CD4-positive, alpha-beta T cell treated with Interleukin-10 for 1 hour (primary cell): ENCODE data around the gene THUMPD2.
"Not testable (repeated sequence)": the region's sequence is repeated elsewhere in the genome, so short reads cannot be mapped to it uniquely, and the experiment has no call there.

Experiments
- DNase-seq: peaks from one replicate; pipeline ENCODE4 v3.0.0-alpha.2; 2020

Gene THUMPD2

GRCh38 chr2:39743269-39743776 lies 35.7 kb downstream of the THUMPD2 start:
- no peak for DNase-seq

DNA sequence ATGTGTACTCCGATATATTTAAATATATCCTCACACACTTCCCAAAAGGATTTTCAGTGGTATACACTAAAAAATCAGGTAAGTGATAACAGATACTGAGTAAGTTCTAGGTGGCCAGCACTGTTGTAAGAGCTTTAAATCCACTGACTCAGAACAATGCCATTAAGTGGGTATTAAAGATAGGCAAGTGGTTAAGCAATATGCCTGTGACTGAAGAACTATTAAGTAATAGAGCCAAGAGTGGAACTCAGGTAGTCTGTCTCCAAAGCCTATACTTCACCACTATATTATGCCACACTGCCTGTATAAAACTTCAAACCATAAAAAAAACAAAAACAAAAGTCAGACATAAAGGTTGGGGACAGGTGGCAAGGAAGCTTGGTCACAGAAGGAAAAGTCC lies 37.2 kb downstream of the THUMPD2 start:
- no peak for DNase-seq

DNA sequence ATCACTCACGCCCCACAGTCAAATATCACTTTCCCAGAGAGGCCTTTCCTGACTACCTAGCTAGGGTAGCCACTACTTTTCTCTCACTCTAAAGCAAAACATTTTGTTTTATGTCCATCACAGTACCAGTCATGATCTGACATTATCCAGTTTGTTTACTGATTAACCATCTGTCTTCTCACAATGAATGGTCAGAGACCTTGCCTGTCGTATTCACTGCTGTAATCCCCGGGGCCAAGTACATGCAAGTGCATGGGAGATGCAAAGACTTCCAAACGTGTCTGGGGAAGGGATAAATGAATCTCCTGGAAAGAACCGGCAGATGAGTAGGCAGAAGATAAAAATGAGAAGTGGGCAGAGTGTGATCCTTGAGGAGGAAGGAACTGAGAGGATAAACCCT lies 39.7 kb downstream of the THUMPD2 start:
- no peak for DNase-seq

DNA sequence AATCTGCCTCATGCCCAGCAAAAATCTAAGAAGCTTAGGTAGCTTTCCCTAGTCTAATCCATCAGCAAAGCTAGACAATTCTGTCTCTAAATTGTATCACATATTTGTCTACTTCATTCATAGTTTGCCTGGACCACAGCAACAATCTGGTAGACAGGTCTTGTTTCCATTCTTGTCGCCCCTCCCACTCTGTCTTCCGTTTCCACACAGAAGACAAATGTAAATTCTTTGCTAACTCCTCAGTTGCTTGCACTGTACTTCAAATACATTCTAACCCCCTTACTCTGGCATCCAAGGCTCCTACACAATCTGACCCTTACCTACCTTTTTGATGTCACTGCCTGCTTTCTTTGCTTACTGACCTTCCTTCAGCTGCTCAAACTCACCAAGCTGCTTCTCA lies 40.1 kb downstream of the THUMPD2 start:
- DNase-seq: no peak

DNA sequence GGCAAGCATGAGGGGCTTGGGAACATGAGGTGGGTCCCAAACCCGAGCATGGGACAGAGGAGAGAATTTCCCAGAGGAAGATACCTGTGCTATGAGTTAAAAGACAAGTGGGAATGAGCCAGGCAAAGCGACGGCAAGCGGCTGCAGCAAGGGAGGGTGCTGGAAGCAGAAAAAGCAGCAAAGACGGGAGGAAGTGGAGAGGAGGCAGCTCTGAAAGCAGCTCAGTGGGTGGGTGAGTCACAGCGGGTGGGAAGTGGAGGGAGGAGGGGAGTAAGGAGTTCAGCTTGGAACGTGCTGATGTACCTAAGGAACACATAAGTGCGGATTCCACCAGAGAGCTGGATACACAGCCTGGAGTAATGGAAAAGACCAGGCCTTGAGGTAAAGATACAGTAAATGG lies 41.4 kb downstream of the THUMPD2 start:
- DNase-seq: no peak

DNA sequence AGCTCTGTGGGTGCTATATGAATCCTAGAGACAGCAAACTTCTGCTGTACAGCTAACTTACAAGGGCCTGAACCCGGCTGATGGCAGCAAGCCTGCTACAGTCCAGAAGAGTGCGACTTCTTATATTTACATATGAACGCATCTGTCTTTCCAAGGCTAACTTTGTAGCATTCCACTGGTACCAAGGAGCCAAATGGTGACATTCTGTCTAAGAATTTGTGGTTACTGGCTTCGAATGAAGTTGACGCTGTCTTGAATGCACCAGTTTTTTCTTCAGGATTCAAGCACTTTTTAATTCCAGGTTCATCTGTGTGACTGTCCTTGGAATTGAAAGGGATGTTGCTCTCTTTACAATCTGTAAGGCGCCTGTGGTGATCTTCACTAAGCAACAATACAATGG lies 42.4 kb downstream of the THUMPD2 start:
- DNase-seq: no peak

DNA sequence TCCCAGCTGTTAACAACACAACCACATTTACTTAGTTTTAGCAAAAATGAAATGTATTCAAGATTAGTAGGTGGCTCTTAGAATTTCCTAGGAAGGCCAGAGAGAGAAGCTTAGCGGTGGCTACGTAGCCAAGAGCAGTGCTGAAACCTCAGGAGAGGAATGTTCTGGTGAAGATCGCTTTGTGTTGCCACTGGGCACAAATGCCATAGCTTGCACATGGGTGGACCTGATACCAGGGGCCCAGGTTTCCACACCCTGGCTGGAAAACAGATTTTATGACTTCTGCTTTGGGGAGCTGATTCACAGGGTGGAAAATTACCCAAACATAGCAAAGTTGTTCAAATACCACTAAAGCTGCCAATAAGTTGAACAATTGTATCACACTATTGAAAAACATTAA lies 43.4 kb downstream of the THUMPD2 start:
- no peak for DNase-seq

DNA sequence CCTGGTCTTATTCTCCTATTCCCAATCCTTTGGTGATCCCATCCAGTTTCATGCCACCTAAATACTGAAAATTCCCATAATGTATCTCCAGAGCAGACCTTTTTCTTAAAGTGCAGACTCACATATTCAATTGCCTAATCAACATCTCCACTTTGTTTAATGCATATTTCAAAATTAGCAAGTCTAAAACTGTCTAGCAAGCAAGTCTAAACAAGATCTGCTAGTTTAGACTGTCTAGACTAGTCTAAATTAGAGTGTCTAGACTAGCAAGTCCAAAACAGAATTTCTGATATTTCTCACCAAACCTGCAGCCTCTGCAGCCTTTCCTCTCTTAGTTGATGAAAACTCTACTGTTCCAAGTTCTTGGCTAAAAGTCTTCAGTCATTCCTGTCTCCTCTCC lies 44.6 kb downstream of the THUMPD2 start:
- no peak for DNase-seq

GRCh38 chr2:39733070-39733674 lies 45.9 kb downstream of the THUMPD2 start:
- DNase-seq: no peak

GRCh38 chr2:39732482-39732881 lies 46.6 kb downstream of the THUMPD2 start:
- DNase-seq: no peak

DNA sequence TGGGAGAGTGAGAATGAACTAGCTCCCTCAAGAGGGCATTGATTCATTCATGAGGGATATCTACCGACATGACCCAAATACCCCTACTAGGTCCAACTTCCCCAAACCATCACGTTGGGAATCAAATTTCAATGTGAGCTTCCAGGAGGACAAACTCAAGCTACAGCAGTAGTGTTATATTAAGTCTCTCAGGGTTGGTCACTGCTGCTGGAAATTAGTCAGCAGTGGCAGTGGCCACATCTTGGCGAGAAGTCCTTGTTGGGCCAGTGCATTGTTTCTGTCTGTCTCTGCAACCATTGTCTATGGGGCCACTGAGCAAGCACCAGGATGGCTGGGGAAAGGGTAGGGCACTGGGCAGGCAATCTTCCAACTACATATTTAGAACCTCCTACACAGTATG lies 47.5 kb downstream of the THUMPD2 start:
- DNase-seq: no peak

- peak; percentile 8 for DNase-seq
These were observed 48.3 kb downstream of the THUMPD2 start for GRCh38 chr2:39730685-39731302.

DNA sequence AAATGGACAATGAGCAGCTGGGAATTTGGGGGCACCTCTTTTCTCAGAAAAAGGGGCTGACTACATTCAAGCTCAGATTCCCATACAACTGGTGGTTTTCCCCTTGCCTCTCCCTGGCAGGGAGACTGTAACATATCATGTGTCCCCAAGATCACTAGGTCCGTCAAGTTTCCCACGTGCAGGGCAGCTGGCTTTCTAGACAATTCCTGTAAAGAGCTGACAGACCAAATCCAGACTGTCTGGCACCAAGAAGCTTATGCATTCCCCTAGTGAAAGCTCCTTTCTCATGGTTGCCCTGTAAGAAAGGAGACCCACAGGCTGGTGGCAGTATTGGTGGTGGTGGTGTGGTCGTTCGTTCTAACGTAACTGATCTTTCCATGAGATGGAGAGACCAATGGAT lies 48.8 kb downstream of the THUMPD2 start:
- DNase-seq: no peak

DNA sequence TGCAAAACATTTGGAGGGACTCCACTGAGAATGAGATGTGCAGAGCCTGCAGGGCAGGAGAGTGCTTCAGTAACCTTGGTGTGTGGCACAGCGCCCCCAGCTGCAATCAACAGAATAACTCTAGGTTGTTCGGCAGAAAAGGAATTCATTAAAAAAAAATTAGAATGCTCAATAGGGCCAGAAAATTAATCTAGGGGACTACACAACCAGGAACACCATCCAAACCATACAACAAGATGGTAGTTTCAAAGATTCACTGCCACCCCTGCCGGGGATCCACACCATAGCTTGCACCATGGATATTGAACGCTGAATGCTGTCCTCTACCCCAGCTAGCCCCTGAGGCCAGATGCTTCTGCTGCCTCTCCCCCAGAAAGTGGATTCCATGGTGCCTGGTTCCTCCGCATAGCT lies 50.1 kb downstream of the THUMPD2 start:
- DNase-seq: no peak

DNA sequence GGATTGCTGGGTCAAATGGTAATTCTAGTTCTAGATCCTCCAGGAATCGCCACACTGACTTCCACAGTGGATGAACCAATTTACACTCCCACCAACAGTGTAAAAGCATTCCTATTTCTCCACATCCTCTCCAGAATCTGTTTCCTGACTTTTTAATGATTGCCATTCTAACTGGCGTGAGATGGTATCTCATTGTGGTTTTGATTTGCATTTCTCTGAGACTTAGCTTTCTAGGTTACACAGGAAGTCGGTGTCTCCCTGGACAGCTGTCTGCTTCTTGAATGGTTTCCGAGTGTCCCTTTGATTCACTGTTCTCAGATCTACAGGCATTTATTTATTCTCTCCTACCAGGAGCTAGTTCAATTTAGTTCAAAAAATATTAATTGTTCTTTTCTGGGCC lies 51.0 kb downstream of the THUMPD2 start:
- DNase-seq: not testable (repeated sequence)

DNA sequence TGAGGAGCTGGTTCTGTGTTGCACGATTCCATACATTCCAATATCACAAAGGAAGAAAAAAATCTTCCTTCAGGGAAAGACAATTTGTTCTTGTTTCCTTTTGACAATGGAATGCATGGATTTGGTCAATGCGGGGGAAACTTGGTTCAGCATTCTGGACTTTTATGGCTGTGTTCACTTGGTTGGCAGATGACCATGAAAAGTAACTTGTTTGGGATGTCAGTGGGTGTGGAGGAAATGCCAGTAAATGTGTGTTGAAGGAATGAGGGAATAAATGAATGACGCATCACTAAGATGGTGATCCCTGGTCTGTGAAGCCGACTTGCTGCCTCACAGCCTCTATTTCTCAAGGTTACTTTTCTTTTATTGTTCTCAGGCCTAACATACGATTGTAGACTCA lies 53.7 kb downstream of the THUMPD2 start:
- no peak for DNase-seq

- DNase-seq: no peak
These were observed 54.3 kb downstream of the THUMPD2 start for GRCh38 chr2:39724828-39725144.

- DNase-seq: no peak
These were observed 54.9 kb downstream of the THUMPD2 start for GRCh38 chr2:39723946-39724827.

- DNase-seq: no peak
These were observed 55.6 kb downstream of the THUMPD2 start for GRCh38 chr2:39723497-39723896.

DNA sequence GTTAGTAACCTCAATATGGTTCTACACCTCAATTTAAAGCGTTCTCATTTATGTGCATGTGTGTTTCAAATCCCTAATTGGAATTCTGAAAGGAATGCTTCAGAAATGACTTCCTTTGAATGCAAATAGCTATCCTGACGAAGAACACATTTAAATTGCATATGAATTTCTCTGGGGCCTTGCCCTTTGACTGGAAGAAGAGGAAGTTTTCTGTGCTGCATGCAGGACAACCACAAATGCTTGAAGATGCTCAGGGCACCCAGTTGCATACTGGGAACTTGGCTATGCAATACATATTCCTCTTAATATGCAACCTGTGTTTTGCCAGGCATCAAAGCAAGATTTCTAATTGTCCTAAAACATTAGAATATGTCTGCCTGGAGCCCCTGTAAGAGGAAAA lies 58.1 kb downstream of the THUMPD2 start:
- DNase-seq: no peak

GRCh38 chr2:39719317-39719716 lies 59.7 kb downstream of the THUMPD2 start:
- no peak for DNase-seq

GRCh38 chr2:39718483-39718882 lies 60.6 kb downstream of the THUMPD2 start:
- no peak for DNase-seq

GRCh38 chr2:39717067-39717466 lies 62.0 kb downstream of the THUMPD2 start:
- DNase-seq: no peak

DNA sequence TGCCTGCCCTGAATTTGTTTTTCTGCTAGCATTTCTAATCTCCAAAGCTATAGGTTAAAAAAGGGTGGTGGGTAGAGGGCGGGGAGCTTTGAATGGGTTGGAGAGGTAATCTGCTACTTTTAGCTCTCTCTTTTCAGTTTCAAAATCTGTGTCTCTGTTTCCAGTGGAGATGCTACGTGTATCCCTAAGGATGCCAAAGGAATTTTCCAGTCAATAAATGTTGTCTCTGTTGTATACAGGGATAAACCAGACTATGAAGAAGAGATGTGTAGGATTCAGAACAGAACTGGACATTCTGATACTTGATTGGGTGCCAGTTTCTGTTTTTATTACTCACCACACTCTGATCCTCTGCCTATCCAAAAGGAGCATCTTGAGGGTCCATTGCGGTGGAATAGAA lies 63.2 kb downstream of the THUMPD2 start:
- DNase-seq: no peak
